H1 (cell line): Measurements from ENCODE around the gene MSL1. TPM values are rescaled to one million over a fixed set of nuclear protein-coding genes. Genes with fewer than 3 reads are reported as not detected.

ENCODE experiments used
- CTCF ChIA-PET: fragments of 300-600 bp; sonication (Branson Sonifier 250); formaldehyde crosslinking; loops from one replicate; lab custom pipeline; 2021; ENCODE audit not compliant: partially characterized antibody; lab: Charles Lee
- POLR2A ChIA-PET: fragments of 300-600 bp; sonication (Branson Sonifier 250); formaldehyde crosslinking; loops from one replicate; lab custom pipeline; 2021; ENCODE audit warnings: inconsistent platforms; ENCODE audit not compliant: partially characterized antibody; lab: Charles Lee
- DNase-seq, 2 experiments: peaks; one replicate each; pipeline versions ENCODE4 v3.0.0 to v3.0.0-alpha.2; 2010 to 2022; ENCODE audit warnings: low spot score in 2 of 2, low read depth in 1 of 2, mixed read lengths in 1 of 2
- FAIRE-seq: peaks from 2 replicates; lab custom pipeline; 2011; peaks lifted over from hg19 to GRCh38; lab: Jason Lieb, UNC
- H2AFZ ChIP-seq: 2 replicates; pipeline ENCODE4 v1.8.1; 2012; ENCODE audit warnings: low read length, inconsistent platforms
- H2AK5ac ChIP-seq: 2 replicates; pipeline ENCODE4 v1.6.1; 2013; ENCODE audit warnings: low read depth, low read length
- H2BK120ac ChIP-seq: replicated peaks from 2 replicates; pipeline ENCODE3; 2013; ENCODE audit warnings: low read depth, low read length, inconsistent platforms
- H2BK12ac ChIP-seq: 2 replicates; pipeline ENCODE4 v1.6.1; 2013; ENCODE audit warnings: low read depth, low read length
- H2BK15ac ChIP-seq: 2 replicates; pipeline ENCODE4 v1.6.1; 2013; ENCODE audit warnings: low read length
- H2BK20ac ChIP-seq: 2 replicates; pipeline ENCODE4 v1.6.1; 2013; ENCODE audit warnings: low read length
- H2BK5ac ChIP-seq: 2 replicates; pipeline ENCODE4 v1.6.1; 2013; ENCODE audit warnings: low read depth, low read length
- H3K14ac ChIP-seq: 2 replicates; pipeline ENCODE4 v1.6.1; 2013; ENCODE audit warnings: inconsistent platforms; ENCODE audit not compliant: insufficient read length
- H3K18ac ChIP-seq: 2 replicates; pipeline ENCODE4 v1.6.1; 2013; ENCODE audit warnings: low read length; ENCODE audit errors: extremely low read depth
- H3K23ac ChIP-seq: 2 replicates; pipeline ENCODE4 v1.6.1; 2013; ENCODE audit warnings: inconsistent platforms; ENCODE audit not compliant: insufficient read length
- H3K23me2 ChIP-seq: 2 replicates; pipeline ENCODE4 v1.6.1; 2013; ENCODE audit warnings: low read depth, low read length
- H3K27ac ChIP-seq: 2 replicates; pipeline ENCODE4 v1.6.1; 2011; ENCODE audit warnings: low read depth, low read length, inconsistent platforms
- H3K27me3 ChIP-seq, 4 experiments: replicated peaks in 1 of 4; 1 replicate in 1 of 4; 2 replicates in 3 of 4; pipeline versions ENCODE4 v1.6.1 to v1.8.1; 2011 to 2013; ENCODE audit warnings: low read length in 3 of 4, mild to moderate bottlenecking in 3 of 4, inconsistent platforms in 2 of 4, mixed read lengths in 2 of 4, moderate library complexity in 1 of 4; ENCODE audit not compliant: control insufficient read depth in 3 of 4, insufficient read depth in 3 of 4; ENCODE audit errors: extremely low read depth in 1 of 4
- H3K36me3 ChIP-seq, 4 experiments: 2 replicates each; pipeline versions ENCODE4 v1.6.1 to v1.8.1; 2011 to 2013; ENCODE audit warnings: mild to moderate bottlenecking in 4 of 4, low read length in 3 of 4, moderate library complexity in 2 of 4, control low read depth in 1 of 4, inconsistent platforms in 1 of 4; ENCODE audit not compliant: insufficient read depth in 4 of 4, control insufficient read depth in 2 of 4
- H3K4ac ChIP-seq: replicated peaks from 2 replicates; pipeline ENCODE3; 2013; ENCODE audit warnings: low read length, low read depth, mixed read lengths, inconsistent platforms; ENCODE audit not compliant: insufficient read length
- H3K4me1 ChIP-seq, 4 experiments: replicated peaks in 1 of 4; 1 replicate in 1 of 4; 2 replicates in 3 of 4; pipeline versions ENCODE4 v1.6.1 to v1.8.1; 2011 to 2013; ENCODE audit warnings: low read length in 3 of 4, inconsistent platforms in 2 of 4, mixed read lengths in 1 of 4; ENCODE audit not compliant: insufficient read depth in 4 of 4, control insufficient read depth in 3 of 4
- H3K4me2 ChIP-seq, 2 experiments: 2 replicates each; pipeline versions ENCODE4 v1.6.1 to v1.8.1; 2011 to 2013; ENCODE audit warnings: low read depth in 2 of 2, low read length in 2 of 2, control low read depth in 1 of 2, inconsistent platforms in 1 of 2, mild to moderate bottlenecking in 1 of 2; ENCODE audit not compliant: insufficient read depth in 1 of 2
- H3K4me3 ChIP-seq, 4 experiments: fragments of 200-600, 300-600 bp in 1 of 4; sonication (generic), shearing (Covaris generic), sonication (Bioruptor Twin) in 1 of 4; 2 replicates each; pipeline versions ENCODE4 v1.5.1 to v1.8.1; 2011 to 2016; ENCODE audit warnings: low read length in 4 of 4, low read depth in 3 of 4, control low read depth in 2 of 4, inconsistent platforms in 2 of 4, mild to moderate bottlenecking in 2 of 4, mixed read lengths in 1 of 4, moderate library complexity in 1 of 4; ENCODE audit not compliant: insufficient read depth in 2 of 4; ENCODE audit errors: extremely low read depth in 1 of 4
- H3K56ac ChIP-seq: replicated peaks from 2 replicates; pipeline ENCODE3; 2013; ENCODE audit warnings: low read depth, mild to moderate bottlenecking, mixed read lengths, low read length, inconsistent platforms; ENCODE audit not compliant: insufficient read length
- H3K79me1 ChIP-seq: 2 replicates; pipeline ENCODE4 v1.6.1; 2013; ENCODE audit warnings: low read depth, low read length, control low read depth
- H3K79me2 ChIP-seq, 2 experiments: 2 replicates each; pipeline versions ENCODE4 v1.6.1 to v1.8.1; 2012 to 2013; ENCODE audit warnings: low read length in 2 of 2, mild to moderate bottlenecking in 2 of 2, inconsistent platforms in 1 of 2; ENCODE audit not compliant: insufficient read depth in 2 of 2, control insufficient read depth in 1 of 2
- H3K9ac ChIP-seq, 4 experiments: replicated peaks in 1 of 4; 1 replicate in 1 of 4; 2 replicates in 3 of 4; pipeline versions ENCODE4 v1.6.1 to v1.8.1; 2011 to 2013; ENCODE audit warnings: low read depth in 3 of 4, low read length in 3 of 4, control low read depth in 2 of 4, mild to moderate bottlenecking in 2 of 4, moderate library complexity in 2 of 4, inconsistent platforms in 1 of 4; ENCODE audit errors: extremely low read depth in 1 of 4
- H3K9me3 ChIP-seq, 2 experiments: 2 replicates each; pipeline versions ENCODE4 v1.6.1 to v1.8.1; 2012 to 2013; ENCODE audit warnings: mild to moderate bottlenecking in 2 of 2, moderate library complexity in 2 of 2, control low read depth in 1 of 2, inconsistent platforms in 1 of 2, low read depth in 1 of 2, low read length in 1 of 2, mixed read lengths in 1 of 2; ENCODE audit not compliant: insufficient read depth in 2 of 2
- H4K20me1 ChIP-seq, 2 experiments: replicated peaks in 1 of 2; 2 replicates each; pipeline versions ENCODE3 to v1.8.1; 2011 to 2013; ENCODE audit warnings: inconsistent platforms in 2 of 2, low read length in 2 of 2, mild to moderate bottlenecking in 1 of 2; ENCODE audit not compliant: insufficient read depth in 2 of 2, control insufficient read depth in 1 of 2
- H4K5ac ChIP-seq: 2 replicates; pipeline ENCODE4 v1.6.1; 2013; ENCODE audit warnings: low read length, low read depth, mixed read lengths, inconsistent platforms; ENCODE audit not compliant: insufficient read length
- H4K8ac ChIP-seq: 2 replicates; pipeline ENCODE4 v1.8.0; 2013; ENCODE audit warnings: mild to moderate bottlenecking, moderate library complexity, low read length, inconsistent platforms; ENCODE audit not compliant: insufficient read depth; ENCODE audit errors: extremely low read depth
- H4K91ac ChIP-seq: replicated peaks from 2 replicates; pipeline ENCODE3; 2013; ENCODE audit warnings: low read length, mixed read lengths, inconsistent platforms; ENCODE audit not compliant: insufficient read length
- ATF3 ChIP-seq: IDR thresholded peaks from 2 replicates; pipeline ENCODE4 v1.6.1; 2011; ENCODE audit warnings: low read depth, mild to moderate bottlenecking, low read length; ENCODE audit not compliant: insufficient read depth
- BCL11A ChIP-seq, 2 experiments: IDR thresholded peaks; one replicate each; pipeline ENCODE4 v1.6.1; 2011; ENCODE audit warnings: low read depth in 2 of 2, low read length in 2 of 2, mild to moderate bottlenecking in 2 of 2
- HDAC2 ChIP-seq, 2 experiments: fragments of 300-600 bp in 1 of 2; sonication (generic) in 1 of 2; IDR thresholded peaks; 2 replicates each; pipeline ENCODE4 v1.6.1; 2011 to 2012; ENCODE audit warnings: low read depth in 2 of 2, low read length in 2 of 2, mild to moderate bottlenecking in 2 of 2, moderate library complexity in 2 of 2, borderline replicate concordance in 1 of 2, inconsistent platforms in 1 of 2
- KDM1A ChIP-seq: fragments of 200-600, 300-600 bp; sonication (generic); IDR thresholded peaks from 2 replicates; pipeline ENCODE4 v1.7.1; 2016; ENCODE audit warnings: mild to moderate bottlenecking, low read length, borderline replicate concordance
- KDM5A ChIP-seq: fragments of 200-600 bp; IDR thresholded peaks from 2 replicates; pipeline ENCODE4 v1.7.1; 2012; ENCODE audit warnings: mild to moderate bottlenecking, low read length, inconsistent platforms, mixed read lengths
- PHF8 ChIP-seq: fragments of 200-600 bp; sonication (generic); conservative IDR thresholded peaks from 2 replicates; pipeline ENCODE4 v1.7.1; 2012; ENCODE audit warnings: low read depth, mild to moderate bottlenecking, inconsistent platforms, low read length, moderate library complexity
- RFX5 ChIP-seq: IDR thresholded peaks from 2 replicates; pipeline ENCODE4 v1.6.1; 2011; ENCODE audit warnings: low read depth, low read length, improper control_type of control experiment, borderline replicate concordance
- SIRT6 ChIP-seq: IDR thresholded peaks from one replicate; pipeline ENCODE4 v1.7.1; 2012; ENCODE audit warnings: low read length, inconsistent platforms
- SRF ChIP-seq: IDR thresholded peaks from 2 replicates; pipeline ENCODE4 v1.6.1; 2011; ENCODE audit warnings: mild to moderate bottlenecking, low read depth, low read length, moderate library complexity
- TAF7 ChIP-seq: optimal IDR thresholded peaks from 2 replicates; pipeline ENCODE3; 2011; ENCODE audit warnings: low read depth, mild to moderate bottlenecking, inconsistent platforms, low read length, moderate library complexity, borderline replicate concordance
- TBP ChIP-seq: IDR thresholded peaks from 2 replicates; pipeline ENCODE4 v1.6.1; 2011; ENCODE audit warnings: low read depth, low read length, improper control_type of control experiment
- WGBS, 2 experiments: shearing (Covaris generic) in 1 of 2; methylation state at CpG; one replicate each; pipeline versions ENCODE4 v1.1.6 to v1.1.7; 2013 to 2015; ENCODE audit warnings: low lambda C conversion rate in 2 of 2, mixed read lengths in 2 of 2, inconsistent platforms in 1 of 2, low coverage in 1 of 2, missing lambda C conversion rate in 1 of 2; ENCODE audit not compliant: insufficient replicate concordance in 2 of 2, insufficient coverage in 1 of 2, insufficient read length in 1 of 2; ENCODE audit errors: extremely low coverage in 1 of 2, missing lambda C conversion rate in 1 of 2; 5-methylcytosine and 5-hydroxymethylcytosine counted together
- polyA plus RNA-seq, 7 experiments: library from polyadenylated mRNA; depleted of rRNA in 3 of 7; stranded (reverse) in 5 of 7; unstranded in 2 of 7; fragments of >200 nt in 5 of 7; fragments of 200-250 nt in 2 of 7; gene quantifications; 1 replicate in 5 of 7; 2 replicates in 1 of 7; 4 replicates in 1 of 7; pipeline versions ENCODE4 v1.2.1 to v1.2.3, GENCODE V29; 2011 to 2013; ENCODE audit warnings: missing spikeins in 2 of 7, mixed read lengths in 2 of 7
- total RNA-seq: library from RNA; stranded (reverse); fragmentation: NEBNext Ultra II Directional; extraction: Animal tissue kit (Norgen Biotek cat#: 25700); gene quantifications from 2 replicates; pipeline ENCODE4 v1.2.1, GENCODE V29; 2021

The MSL1 gene
- total and polyA plus RNA-seq, 2 of the 8 experiments (the other 6 are each of a cell fraction or from before 2014, with no cell fraction given), result 24.1 to 66.5 TPM

- FAIRE-seq (no peak), DNase-seq (no peak)
- peaks cover 32 to 42% (median 37%) of the 10 kb centered on the region in 4 experiments for H3K4me1 ChIP-seq
- peak overlapping the region in 1 of 2 experiments; percentile 34; a peak in 1 of 4 replicates for H3K4me2 ChIP-seq
- H3K79me2 ChIP-seq, result no peaks in the 10 kb centered on the region
- POLR2A ChIA-PET, result interaction anchor here (0.7 to 16.7 kb wide), 20 partner anchors 11 to 107 kb away, joined by 3 to 399 read pairs (median 5); partner anchors contain the start of genes CASC3, CSF3, MED24 and MSL1
- no peak overlapping the region for H4K5ac ChIP-seq
- no peak overlapping the region for H3K18ac ChIP-seq
- H3K14ac ChIP-seq, result no peak overlapping the region
- peak overlapping the region; percentile 63 for H3K4ac ChIP-seq
- no peaks in the 10 kb centered on the region for H3K79me1 ChIP-seq
- H2AK5ac ChIP-seq, result no peak overlapping the region
- no peaks in the 10 kb centered on the region for H4K20me1 ChIP-seq
- H2BK15ac ChIP-seq, result no peak overlapping the region
- peak overlapping the region; percentile 4; the same call in 1 of the 2 replicates for H2BK5ac ChIP-seq
- no peak overlapping the region for H4K91ac ChIP-seq
- H2BK120ac ChIP-seq, result no peak overlapping the region
- H2BK20ac ChIP-seq, result 0 out of 2 replicates have a peak overlapping the region, but pooled peaks have one; percentile 27
- no peak overlapping the region for H3K27ac ChIP-seq
- no peak overlapping the region for H3K56ac ChIP-seq
- H2BK12ac ChIP-seq, result peak overlapping the region; percentile 83
- H3K9me3 ChIP-seq, result no peaks in the 10 kb centered on the region
- no peak overlapping the region for H2AFZ ChIP-seq
- H3K23me2 ChIP-seq, result no peaks in the 10 kb centered on the region
- no peaks in the 10 kb centered on the region for H3K36me3 ChIP-seq
- H3K27me3 ChIP-seq, result peaks cover 0 to 9% (median 7%) of the 10 kb centered on the region in 4 experiments; a peak in 5 of 7 replicates
- H3K4me3 ChIP-seq, result no peak overlapping the region
- CTCF ChIA-PET, result interaction anchor here (0.7 to 8.9 kb wide), 33 partner anchors 8 to 1891 kb away, joined by 3 to 135 read pairs (median 10); partner anchors contain the start of genes CASC3, CSF3, MED24 and MSL1
- no peak overlapping the region for H4K8ac ChIP-seq
- H3K9ac ChIP-seq, result no peak overlapping the region
- no peak overlapping the region for H3K23ac ChIP-seq
- 39% methylated on average over 2 of the region's 2 CpGs; no CpG with 5 or more reads in 1 of the 2 experiments for WGBS, 2 experiments
- TF ChIP-seq KDM1A (no peak), SIRT6 (no peak), ATF3 (no peak), TAF7 (no peak), RFX5 (no peak), BCL11A (IDR thresholded peaks at IDR 0.05; ENCODE audit: low read depth in 2 of 2, low read length in 2 of 2) (no peak), TBP (no peak), SRF (no peak), KDM5A (no peak), PHF8 (no peak), HDAC2 (IDR thresholded peaks at IDR 0.05; ENCODE audit: borderline replicate concordance in 1 of 2, low read depth in 2 of 2, low read length in 2 of 2) (no peak)
Measured at GRCh38 chr17:40112191-40112711, 9.5 kb upstream of the MSL1 start.
